K562 (cell line): ENCODE results near the gene RASGRP1. TPM values are rescaled to one million over a fixed set of nuclear protein-coding genes. Genes with fewer than 3 reads are reported as not detected.

Experiments
- ATAC-seq: fragments of 200-7000 bp; cut with Tn5 transposase; 3 replicates; pipeline ENCODE4 v1.9.1; 2020; ENCODE audit warnings: moderate library complexity
- BruUV-seq: library from RNA; stranded (reverse); fragments of 400-500 nt; replicated peaks from 2 replicates; lab custom pipeline; 2021; lab: Mats Ljungman, UMichigan
- CTCF ChIA-PET: fragments of 300-600 bp; formaldehyde crosslinking; extraction: SDS; loops from one replicate; lab custom pipeline; 2021; ENCODE audit warnings: low intra/inter-chr PET ratio; lab: Yijun Ruan, JAX
- POLR2A ChIA-PET: fragments of 300-600, 350-650 bp; sonication (Branson Sonifier 250); formaldehyde crosslinking; extraction: SDS; loops from one replicate; lab custom pipeline; 2021; ENCODE audit warnings: antibody characterized with exemption, inconsistent platforms; lab: Yijun Ruan, JAX
- DNase-seq, 4 experiments: peaks; one replicate each; pipeline versions ENCODE4 v3.0.0 to v3.0.0-alpha.2; 2011 to 2018; ENCODE audit warnings: low spot score in 3 of 4, mixed read lengths in 3 of 4; ENCODE audit errors: extremely low read depth in 1 of 4
- FAIRE-seq: peaks from 2 replicates; lab custom pipeline; 2011; peaks lifted over from hg19 to GRCh38; lab: Jason Lieb, UNC
- H2AFZ ChIP-seq: 2 replicates; pipeline ENCODE4 v1.6.0; 2011; ENCODE audit warnings: low read depth, low read length, control low read depth, inconsistent platforms
- H3K27ac ChIP-seq: fragments of 200-600 bp; 3 replicates; pipeline ENCODE4 v1.8.0; 2011; ENCODE audit warnings: low read depth, mild to moderate bottlenecking, control low read depth, inconsistent platforms, low read length, moderate library complexity, mixed read lengths; ENCODE audit errors: extremely low read depth
- H3K27me3 ChIP-seq, 2 experiments: fragments of 300-600 bp in 1 of 2; 2 replicates in 1 of 2; 3 replicates in 1 of 2; pipeline versions ENCODE4 v1.6.0 to v1.8.0; 2011; ENCODE audit warnings: inconsistent platforms in 2 of 2, low read length in 2 of 2, mild to moderate bottlenecking in 1 of 2, mixed read lengths in 1 of 2, moderate library complexity in 1 of 2; ENCODE audit not compliant: control insufficient read depth in 2 of 2, insufficient read depth in 2 of 2
- H3K36me3 ChIP-seq: fragments of 300-600 bp; 3 replicates; pipeline ENCODE4 v1.8.0; 2011; ENCODE audit warnings: mild to moderate bottlenecking, low read length, inconsistent platforms; ENCODE audit not compliant: control insufficient read depth, insufficient read depth
- H3K4me1 ChIP-seq, 2 experiments: fragments of 200-600 bp in 1 of 2; replicated peaks in 1 of 2; 2 replicates in 1 of 2; 3 replicates in 1 of 2; pipeline versions ENCODE4 v1.5.1 to v1.8.0; 2011; ENCODE audit warnings: inconsistent platforms in 2 of 2, low read length in 2 of 2, mild to moderate bottlenecking in 1 of 2, mixed read lengths in 1 of 2, moderate library complexity in 1 of 2; ENCODE audit not compliant: control insufficient read depth in 2 of 2, insufficient read depth in 2 of 2
- H3K4me2 ChIP-seq: 2 replicates; pipeline ENCODE4 v1.6.1; 2011; ENCODE audit warnings: low read length, control low read depth, inconsistent platforms, mixed read lengths; ENCODE audit not compliant: insufficient read depth
- H3K4me3 ChIP-seq: fragments of 200-600 bp; sonication (generic), shearing (Covaris generic); 2 replicates; pipeline ENCODE4 v1.5.1; 2016; ENCODE audit warnings: control low read depth, inconsistent platforms
- H3K79me2 ChIP-seq: fragments of 200-600 bp; 3 replicates; pipeline ENCODE4 v1.8.0; 2011; ENCODE audit warnings: low read length, inconsistent platforms; ENCODE audit not compliant: control insufficient read depth, insufficient read depth
- H3K9ac ChIP-seq, 2 experiments: 2 replicates each; pipeline versions ENCODE4 v1.6.0 to v1.6.1; 2011; ENCODE audit warnings: low read depth in 2 of 2, low read length in 2 of 2, control low read depth in 1 of 2, inconsistent platforms in 1 of 2, mild to moderate bottlenecking in 1 of 2, mixed read lengths in 1 of 2; ENCODE audit not compliant: insufficient read depth in 1 of 2
- H3K9me1 ChIP-seq: one replicate; pipeline ENCODE4 v1.6.0; 2011; ENCODE audit warnings: inconsistent platforms, mild to moderate bottlenecking, low read length, moderate library complexity; ENCODE audit not compliant: control insufficient read depth, insufficient read depth
- H3K9me3 ChIP-seq: replicated peaks from 2 replicates; pipeline ENCODE4 v1.5.1; 2011; ENCODE audit warnings: low read depth, low read length, inconsistent platforms; ENCODE audit not compliant: control insufficient read depth, insufficient read depth
- H4K20me1 ChIP-seq: replicated peaks from 2 replicates; pipeline ENCODE4 v1.6.1; 2011; ENCODE audit warnings: low read length, inconsistent platforms, mixed read lengths; ENCODE audit not compliant: control insufficient read depth, insufficient read depth
- HMG20A ChIP-seq: fragments of 450-650 bp; formaldehyde crosslinking; conservative IDR thresholded peaks from 2 replicates; pipeline ENCODE4 v1.4.0; 2020; ENCODE audit warnings: mild to moderate bottlenecking, mixed read lengths
- MCM2 ChIP-seq: fragments of 450-650 bp; IDR thresholded peaks from 2 replicates; pipeline ENCODE4 v1.6.1; 2017; ENCODE audit warnings: low read depth, mild to moderate bottlenecking
- MCM7 ChIP-seq, 2 experiments: fragments of 450-650 bp; IDR thresholded peaks; 2 replicates each; pipeline ENCODE4 v1.6.1; 2016 to 2018
- SMARCC2 ChIP-seq: fragments of 450-650 bp; IDR thresholded peaks from 2 replicates; pipeline ENCODE4 v1.6.1; 2017; ENCODE audit warnings: antibody characterized with exemption, moderate library complexity, mild to moderate bottlenecking, low read depth
- TFAM ChIP-seq: fragments of 250-450 bp; sonication (Bioruptor Pico); conservative IDR thresholded peaks from 2 replicates; pipeline ENCODE4 v1.5.0; 2021; ENCODE audit warnings: mild to moderate bottlenecking, moderate library complexity
- THRAP3 ChIP-seq: fragments of 450-650 bp; IDR thresholded peaks from 2 replicates; pipeline ENCODE4 v1.6.1; 2016; ENCODE audit warnings: mild to moderate bottlenecking, inconsistent platforms, borderline replicate concordance
- ZEB2 ChIP-seq: fragments of 450-650 bp; IDR thresholded peaks from 2 replicates; pipeline ENCODE4 v1.6.1; 2016
- WGBS: fragments of 100-300 bp; shearing (Covaris generic); methylation state at CpG from one replicate; pipeline ENCODE4 v1.1.6; 2016; ENCODE audit warnings: low coverage, mixed read lengths; ENCODE audit not compliant: insufficient coverage; ENCODE audit errors: missing lambda C conversion rate; 5-methylcytosine and 5-hydroxymethylcytosine counted together
- in situ Hi-C: fragments of 300-500 bp; cut with MboI; formaldehyde crosslinking; loops from 4 replicates; pipeline ENCODE4 v1.15.0; 2018; ENCODE audit warnings: inconsistent platforms, mixed read lengths
- intact Hi-C: fragments of 100-400 bp; cut with micrococcal nuclease; formaldehyde crosslinking; loops from 2 replicates; pipeline ENCODE4 v1.14.2; 2022
- polyA plus RNA-seq, 8 experiments: library from polyadenylated mRNA; depleted of rRNA in 4 of 8; stranded (reverse) in 5 of 8; unstranded in 3 of 8; fragments of >200 nt; fragmentation: Nextera tagmentation in 2 of 8; fragmentation: Illumina TruSeq in 1 of 8; extraction: Ambion mirVana in 2 of 8; extraction: Trizol in 1 of 8; gene quantifications; 2 replicates each; pipeline versions ENCODE4 v1.2.1 to v1.2.3, GENCODE V29; 2011 to 2014; ENCODE audit warnings: inconsistent platforms in 1 of 8, missing spikeins in 1 of 8
- total RNA-seq, 7 experiments: library from RNA; depleted of rRNA in 6 of 7; stranded (reverse); fragments of >200 nt in 6 of 7; fragmentation: Illumina TruSeq in 2 of 7; extraction: Trizol in 2 of 7; gene quantifications; 2 replicates each; pipeline versions ENCODE4 v1.2.1 to v1.2.3, GENCODE V29; 2011 to 2021; ENCODE audit warnings: low replicate concordance in 1 of 7

RASGRP1 gene
- total and polyA plus RNA-seq, 9 of the 15 experiments (the other 6 are each of a cell fraction or from before 2014, with no cell fraction given): 0.14 to 0.72 (median 0.31) TPM

GRCh38 chr15:38560456-38560926 lies 4.1 kb downstream of the RASGRP1 start:
- ChIA-PET CTCF (no interaction called here), POLR2A (interaction anchor here (0.7 to 1.5 kb wide), 3 partner anchors 13 to 275 kb away, joined by 3 to 4 read pairs (median 4); no protein-coding TSS in a partner anchor)
- Histone ChIP-seq H3K9me1 (no peaks in the 10 kb centered on the region), H3K4me1 (peaks cover 5 to 16% of the 10 kb centered on the region in 2 experiments; a peak in 3 of 5 replicates), H3K9ac (no peak overlapping the region)
- BruUV-seq: no TSS peak
- WGBS: 14% methylated on average over 7 of the region's 7 CpGs
- intact Hi-C loops: loop anchor here (5.0 to 10.0 kb wide), 2 partner anchors 86 to 122 kb away; no protein-coding TSS in a partner anchor
- TF ChIP-seq SMARCC2 (no peak), ZEB2 (no peak), MCM2 (no peak), HMG20A (no peak), TFAM (no peak), THRAP3 (no peak), MCM7 (IDR thresholded peaks at IDR 0.05) (no peak)
- TF ChIP-seq, all 486 proteins: peak for 0
- Histone ChIP-seq H3K9me3 (no peaks in the 10 kb centered on the region), H4K20me1 (no peaks in the 10 kb centered on the region), H3K4me3 (no peak overlapping the region), H3K79me2 (no peaks in the 10 kb centered on the region), H3K4me2 (no peak overlapping the region), H3K27me3 (peaks cover 5 to 17% of the 10 kb centered on the region in 2 experiments; a peak in 4 of 5 replicates), H2AFZ (no peak overlapping the region), H3K27ac (no peak overlapping the region), H3K36me3 (no peaks in the 10 kb centered on the region)
- FAIRE-seq (no peak), ATAC-seq (no peak), DNase-seq (no peak)
- in situ Hi-C loops: loop anchor here (10.0 kb wide), 1 partner anchor 134 kb away; no protein-coding TSS in a partner anchor
